Measurements from ENCODE around the gene REELD1.

REELD1 gene

GRCh38 chr4:146256328-146256727, 42.0 kb downstream of the REELD1 start:
- H3K4me3 ChIP-seq (ENCODE audit: low read length) = no peak overlapping the region

GRCh38 chr4:146257511-146257910, 43.2 kb downstream of the REELD1 start:
- no peak overlapping the region for H3K4me3 ChIP-seq (ENCODE audit: low read length)
- DNase-seq (ENCODE audit: low read depth, low spot score) = no peak

More at GRCh38 chr4:146256328-146256727, 42.0 kb downstream of the REELD1 start:
- no peak for DNase-seq (ENCODE audit: low read depth, low spot score)

- no peak for DNase-seq (ENCODE audit: low read depth, low spot score)
These were observed 46.2 kb downstream of the REELD1 start for GRCh38 chr4:146260521-146260920.

GRCh38 chr4:146261041-146261440, 46.7 kb downstream of the REELD1 start:
- H3K4me3 ChIP-seq (ENCODE audit: low read length) = no peak overlapping the region
- no peak for DNase-seq (ENCODE audit: low read depth, low spot score)

More at GRCh38 chr4:146260521-146260920, 46.2 kb downstream of the REELD1 start:
- H3K4me3 ChIP-seq (ENCODE audit: low read length) = no peak overlapping the region

GRCh38 chr4:146263793-146264192, 49.5 kb downstream of the REELD1 start:
- no peak for DNase-seq (ENCODE audit: low read depth, low spot score)
- no peak overlapping the region for H3K4me3 ChIP-seq (ENCODE audit: low read length)

- DNase-seq (ENCODE audit: low read depth, low spot score) = no peak
- H3K4me3 ChIP-seq (ENCODE audit: low read length) = no peak overlapping the region
These were observed 51.7 kb downstream of the REELD1 start for GRCh38 chr4:146265950-146266490.

- DNase-seq (ENCODE audit: low read depth, low spot score) = no peak
- no peak overlapping the region for H3K4me3 ChIP-seq (ENCODE audit: low read length)
These were observed 53.5 kb downstream of the REELD1 start for GRCh38 chr4:146267826-146268225.

GRCh38 chr4:146269228-146269653, 54.9 kb downstream of the REELD1 start:
- H3K4me3 ChIP-seq (ENCODE audit: low read length) = no peak overlapping the region
- DNase-seq (ENCODE audit: low read depth, low spot score) = no peak

GRCh38 chr4:146271466-146271865, 57.1 kb downstream of the REELD1 start:
- no peak for DNase-seq (ENCODE audit: low read depth, low spot score)
- no peak overlapping the region for H3K4me3 ChIP-seq (ENCODE audit: low read length)

GRCh38 chr4:146273204-146273901, 59.0 kb downstream of the REELD1 start:
- H3K4me3 ChIP-seq (ENCODE audit: low read length) = no peak overlapping the region
- DNase-seq (ENCODE audit: low read depth, low spot score) = no peak

GRCh38 chr4:146274774-146275173, 60.4 kb downstream of the REELD1 start:
- DNase-seq (ENCODE audit: low read depth, low spot score) = no peak
- no peak overlapping the region for H3K4me3 ChIP-seq (ENCODE audit: low read length)

- no peak for DNase-seq (ENCODE audit: low read depth, low spot score)
- H3K4me3 ChIP-seq (ENCODE audit: low read length) = no peak overlapping the region
These were observed 61.0 kb downstream of the REELD1 start for GRCh38 chr4:146275370-146275769.

GRCh38 chr4:146278986-146279385, 64.6 kb downstream of the REELD1 start:
- no peak for DNase-seq (ENCODE audit: low read depth, low spot score)
- no peak overlapping the region for H3K4me3 ChIP-seq (ENCODE audit: low read length)

Data from Jurkat, Clone E6-1 (cell line).